Testis (tissue), 2 donors: ENCODE results near the gene FAF1.

Experiments
- POLR2A ChIP-seq: fragments of 450-650 bp; IDR thresholded peaks from one replicate; pipeline ENCODE4 v1.6.1; 2017; ENCODE audit warnings: antibody characterized with exemption, mild to moderate bottlenecking, moderate library complexity
- TF ChIP-seq, protein P1 (sequence below), 3 experiments: fragments of 450-650 bp in 2 of 3; fragments of 200-600 bp in 1 of 3; sonication (generic) in 1 of 3; IDR thresholded peaks; one replicate each; pipeline ENCODE4 v1.5.1; 2016 to 2019; ENCODE audit warnings: antibody characterized with exemption in 3 of 3, mild to moderate bottlenecking in 2 of 3, moderate library complexity in 1 of 3

- no peak for TF ChIP-seq POLR2A
- TF ChIP-seq, protein P1, sequence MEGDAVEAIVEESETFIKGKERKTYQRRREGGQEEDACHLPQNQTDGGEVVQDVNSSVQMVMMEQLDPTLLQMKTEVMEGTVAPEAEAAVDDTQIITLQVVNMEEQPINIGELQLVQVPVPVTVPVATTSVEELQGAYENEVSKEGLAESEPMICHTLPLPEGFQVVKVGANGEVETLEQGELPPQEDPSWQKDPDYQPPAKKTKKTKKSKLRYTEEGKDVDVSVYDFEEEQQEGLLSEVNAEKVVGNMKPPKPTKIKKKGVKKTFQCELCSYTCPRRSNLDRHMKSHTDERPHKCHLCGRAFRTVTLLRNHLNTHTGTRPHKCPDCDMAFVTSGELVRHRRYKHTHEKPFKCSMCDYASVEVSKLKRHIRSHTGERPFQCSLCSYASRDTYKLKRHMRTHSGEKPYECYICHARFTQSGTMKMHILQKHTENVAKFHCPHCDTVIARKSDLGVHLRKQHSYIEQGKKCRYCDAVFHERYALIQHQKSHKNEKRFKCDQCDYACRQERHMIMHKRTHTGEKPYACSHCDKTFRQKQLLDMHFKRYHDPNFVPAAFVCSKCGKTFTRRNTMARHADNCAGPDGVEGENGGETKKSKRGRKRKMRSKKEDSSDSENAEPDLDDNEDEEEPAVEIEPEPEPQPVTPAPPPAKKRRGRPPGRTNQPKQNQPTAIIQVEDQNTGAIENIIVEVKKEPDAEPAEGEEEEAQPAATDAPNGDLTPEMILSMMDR (IDR thresholded peaks at IDR 0.05): no peak
Observed at GRCh38 chr1:50531027-50531426, 429.0 kb downstream of the FAF1 start.
